ENCODE results near the gene USF2. TPM values are rescaled to one million over a fixed set of nuclear protein-coding genes. Genes with fewer than 3 reads are reported as not detected.

The USF2 gene
- polyA plus RNA-seq, 1 of the 3 experiments (the other 2 are of a cell fraction) = 102 TPM

GRCh38 chr19:35279985-35280821, 11.4 kb downstream of the USF2 start:
- WGBS (ENCODE audit: low lambda C conversion rate) = 82% methylated on average over 8 of the region's 12 CpGs
- H3K27ac ChIP-seq (ENCODE audit: low read depth in 2 of 2, low read length in 1 of 2) = no peak overlapping the region
- ChIA-PET CTCF (interaction anchor here (1.6 to 4.3 kb wide), 2 partner anchors 10 to 73 kb away, joined by 4 to 38 read pairs; partner anchors contain the start of gene USF2), POLR2A (no interaction called here)
- H3K36me3 ChIP-seq (replicated peaks in 1 of 2; ENCODE audit: control insufficient read depth in 1 of 2, insufficient read depth in 2 of 2, low read length in 1 of 2) = peaks cover 9 to 12% of the 10 kb centered on the region in 2 experiments
- H3K27me3 ChIP-seq (ENCODE audit: insufficient read depth) = peaks cover 31% of the 10 kb centered on the region
- no peak overlapping the region for H3K9ac ChIP-seq
- no peak for TF ChIP-seq EP300 (IDR thresholded peaks at IDR 0.05; ENCODE audit: borderline replicate concordance in 1 of 2, low read depth in 1 of 2, low read length in 1 of 2)
- TF ChIP-seq RAD21 (IDR thresholded peaks at IDR 0.05; ENCODE audit: low read length) = no peak
- TF ChIP-seq RCOR1 (IDR thresholded peaks at IDR 0.05; ENCODE audit: low read length) = no peak
- no peak for TF ChIP-seq TAF1 (IDR thresholded peaks at IDR 0.05; ENCODE audit: borderline replicate concordance, low read depth, low read length)
- no peak for TF ChIP-seq GABPA (IDR thresholded peaks at IDR 0.05; ENCODE audit: low read depth)
- TF ChIP-seq, protein P1, sequence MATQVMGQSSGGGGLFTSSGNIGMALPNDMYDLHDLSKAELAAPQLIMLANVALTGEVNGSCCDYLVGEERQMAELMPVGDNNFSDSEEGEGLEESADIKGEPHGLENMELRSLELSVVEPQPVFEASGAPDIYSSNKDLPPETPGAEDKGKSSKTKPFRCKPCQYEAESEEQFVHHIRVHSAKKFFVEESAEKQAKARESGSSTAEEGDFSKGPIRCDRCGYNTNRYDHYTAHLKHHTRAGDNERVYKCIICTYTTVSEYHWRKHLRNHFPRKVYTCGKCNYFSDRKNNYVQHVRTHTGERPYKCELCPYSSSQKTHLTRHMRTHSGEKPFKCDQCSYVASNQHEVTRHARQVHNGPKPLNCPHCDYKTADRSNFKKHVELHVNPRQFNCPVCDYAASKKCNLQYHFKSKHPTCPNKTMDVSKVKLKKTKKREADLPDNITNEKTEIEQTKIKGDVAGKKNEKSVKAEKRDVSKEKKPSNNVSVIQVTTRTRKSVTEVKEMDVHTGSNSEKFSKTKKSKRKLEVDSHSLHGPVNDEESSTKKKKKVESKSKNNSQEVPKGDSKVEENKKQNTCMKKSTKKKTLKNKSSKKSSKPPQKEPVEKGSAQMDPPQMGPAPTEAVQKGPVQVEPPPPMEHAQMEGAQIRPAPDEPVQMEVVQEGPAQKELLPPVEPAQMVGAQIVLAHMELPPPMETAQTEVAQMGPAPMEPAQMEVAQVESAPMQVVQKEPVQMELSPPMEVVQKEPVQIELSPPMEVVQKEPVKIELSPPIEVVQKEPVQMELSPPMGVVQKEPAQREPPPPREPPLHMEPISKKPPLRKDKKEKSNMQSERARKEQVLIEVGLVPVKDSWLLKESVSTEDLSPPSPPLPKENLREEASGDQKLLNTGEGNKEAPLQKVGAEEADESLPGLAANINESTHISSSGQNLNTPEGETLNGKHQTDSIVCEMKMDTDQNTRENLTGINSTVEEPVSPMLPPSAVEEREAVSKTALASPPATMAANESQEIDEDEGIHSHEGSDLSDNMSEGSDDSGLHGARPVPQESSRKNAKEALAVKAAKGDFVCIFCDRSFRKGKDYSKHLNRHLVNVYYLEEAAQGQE (IDR thresholded peaks at IDR 0.05; ENCODE audit: low read depth, low read length) = no peak
- TF ChIP-seq MEF2A (IDR thresholded peaks at IDR 0.05; ENCODE audit: borderline replicate concordance, low read depth) = no peak
- TF ChIP-seq, protein P2, sequence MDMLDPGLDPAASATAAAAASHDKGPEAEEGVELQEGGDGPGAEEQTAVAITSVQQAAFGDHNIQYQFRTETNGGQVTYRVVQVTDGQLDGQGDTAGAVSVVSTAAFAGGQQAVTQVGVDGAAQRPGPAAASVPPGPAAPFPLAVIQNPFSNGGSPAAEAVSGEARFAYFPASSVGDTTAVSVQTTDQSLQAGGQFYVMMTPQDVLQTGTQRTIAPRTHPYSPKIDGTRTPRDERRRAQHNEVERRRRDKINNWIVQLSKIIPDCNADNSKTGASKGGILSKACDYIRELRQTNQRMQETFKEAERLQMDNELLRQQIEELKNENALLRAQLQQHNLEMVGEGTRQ (IDR thresholded peaks at IDR 0.05; ENCODE audit: borderline replicate concordance, low read depth, low read length) = no peak
- TF ChIP-seq NFIC (IDR thresholded peaks at IDR 0.05; ENCODE audit: borderline replicate concordance) = no peak
- no peak for TF ChIP-seq ZBTB33 (IDR thresholded peaks at IDR 0.05; ENCODE audit: borderline replicate concordance, low read depth)
- no peaks in the 10 kb centered on the region for H3K9me2 ChIP-seq
- H2AFZ ChIP-seq (ENCODE audit: low read depth) = no peak overlapping the region
- DNase-seq = no peak
- no peak overlapping the region for H3K4me3 ChIP-seq (ENCODE audit: low read depth in 2 of 2, low read length in 1 of 2)
- H3K79me2 ChIP-seq (ENCODE audit: insufficient read depth) = no peaks in the 10 kb centered on the region
- no peaks in the 10 kb centered on the region for H3K9me3 ChIP-seq
- no peaks in the 10 kb centered on the region for H3K4me1 ChIP-seq (ENCODE audit: control insufficient read depth in 1 of 2, insufficient read depth in 2 of 2, low read depth in 1 of 2, low read length in 1 of 2)
- H4K20me1 ChIP-seq (ENCODE audit: insufficient read depth) = no peaks in the 10 kb centered on the region
- H3K4me2 ChIP-seq = no peak overlapping the region
- no peaks in the 10 kb centered on the region for H3F3A ChIP-seq (replicated peaks; ENCODE audit: insufficient read depth)
